Measurements from ENCODE around the gene GAPT.

GRCh38 chr5:58481828-58482227, 9.4 kb upstream of the GAPT start:
- TF ChIP-seq POLR2AphosphoS5 (IDR thresholded peaks at IDR 0.05) (no peak), CTCF (IDR thresholded peaks at IDR 0.05) (no peak), POLR2A (IDR thresholded peaks at IDR 0.05) (no peak), EP300 (IDR thresholded peaks at IDR 0.05) (no peak)

Measured in sigmoid colon (tissue), 4 donors.